HL-60 (cell line): ENCODE results near the gene TXNDC12.
A peak's percentile ranks its signal among the peaks of the same experiment; 100 is the strongest.

Experiments used
- DNase-seq, 2 experiments: peaks; one replicate each; pipeline ENCODE4 v3.0.0-alpha.2; 2010 to 2020; ENCODE audit warnings: low read depth in 1 of 2, low spot score in 1 of 2
- H3K27ac ChIP-seq: fragments of 250-450 bp; sonication (Bioruptor Pico); replicated peaks from 2 replicates; pipeline ENCODE4 v1.5.1; 2020; ENCODE audit warnings: mild to moderate bottlenecking, moderate library complexity
- H3K27me3 ChIP-seq: fragments of 250-450 bp; sonication (Bioruptor Pico); 2 replicates; pipeline ENCODE4 v1.5.1; 2021; ENCODE audit warnings: mild to moderate bottlenecking, moderate library complexity; ENCODE audit not compliant: insufficient read depth, poor library complexity, severe bottlenecking
- H3K4me3 ChIP-seq: replicated peaks from 2 replicates; pipeline ENCODE4 v1.5.1; 2011; ENCODE audit warnings: mild to moderate bottlenecking, control low read depth, low read length; ENCODE audit not compliant: insufficient read depth
- CTCF ChIP-seq: IDR thresholded peaks from one replicate; pipeline ENCODE4 v1.5.1; 2011; ENCODE audit warnings: low read length, control low read depth, inconsistent platforms; ENCODE audit not compliant: insufficient read depth
- GABPA ChIP-seq: IDR thresholded peaks from 2 replicates; pipeline ENCODE4 v1.6.1; 2012; ENCODE audit warnings: low read depth
- POLR2AphosphoS5 ChIP-seq: IDR thresholded peaks from 2 replicates; pipeline ENCODE4 v1.6.1; 2012; ENCODE audit warnings: low read depth
- SPI1 ChIP-seq: IDR thresholded peaks from 2 replicates; pipeline ENCODE4 v1.6.1; 2012; ENCODE audit warnings: low read depth, mild to moderate bottlenecking, borderline replicate concordance
- TF ChIP-seq, protein P1 (sequence below): IDR thresholded peaks from 2 replicates; pipeline ENCODE4 v1.6.1; 2012; ENCODE audit warnings: low read depth; ENCODE audit not compliant: insufficient replicate concordance

Gene TXNDC12

DNA sequence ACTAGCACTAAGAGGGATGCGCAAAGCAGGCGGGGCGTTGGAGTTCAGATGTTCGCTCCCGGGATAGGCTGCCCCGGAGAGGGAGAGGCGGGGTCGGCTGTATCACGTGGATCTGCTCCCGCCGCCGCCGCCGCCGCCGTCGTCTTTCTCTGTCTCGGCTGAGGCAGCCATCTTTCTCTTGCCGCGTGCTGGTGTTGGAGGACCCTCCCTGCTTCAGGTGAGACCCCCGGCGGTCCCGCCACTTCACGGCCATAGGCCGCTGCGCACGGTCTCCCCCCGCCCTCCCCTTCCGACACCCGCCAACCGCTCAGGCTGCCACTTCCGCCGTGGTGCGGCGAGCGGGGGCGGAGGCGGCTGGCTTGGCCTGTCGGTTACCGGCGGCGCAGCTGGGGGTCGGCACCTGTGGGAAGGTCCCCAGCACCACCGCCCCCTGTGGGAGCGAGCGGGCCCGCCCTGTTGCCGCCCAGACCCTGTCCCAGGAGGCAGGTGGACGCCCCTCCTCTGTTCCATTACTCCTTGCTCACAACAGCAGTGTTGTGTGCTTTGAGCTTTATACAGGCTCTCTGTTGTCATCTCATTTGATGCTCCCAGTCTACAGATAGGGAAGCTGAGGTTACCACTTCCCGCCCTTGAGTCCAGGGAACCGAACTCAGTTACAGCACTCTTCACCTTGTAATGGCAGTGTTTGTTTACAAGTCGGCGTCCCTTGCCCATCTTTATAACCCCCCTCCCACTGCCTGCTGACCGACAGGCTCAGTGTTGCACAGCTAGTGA, 1.4 kb upstream of the TXNDC12 start, which contains the start of gene BTF3L4:
Gene BTF3L4, plus strand, starts transcription at position 133 of the 774 bp plus-strand sequence. CDS start 3,553 bp downstream, outside the sequence.
- H3K27me3 ChIP-seq, result no peaks in the 10 kb centered on the region
- H3K4me3 ChIP-seq, result peak within 1 kb of the TSS; percentile 87
- TF ChIP-seq CTCF, result no peak
- TF ChIP-seq GABPA, result no peak
- TF ChIP-seq, protein P1, sequence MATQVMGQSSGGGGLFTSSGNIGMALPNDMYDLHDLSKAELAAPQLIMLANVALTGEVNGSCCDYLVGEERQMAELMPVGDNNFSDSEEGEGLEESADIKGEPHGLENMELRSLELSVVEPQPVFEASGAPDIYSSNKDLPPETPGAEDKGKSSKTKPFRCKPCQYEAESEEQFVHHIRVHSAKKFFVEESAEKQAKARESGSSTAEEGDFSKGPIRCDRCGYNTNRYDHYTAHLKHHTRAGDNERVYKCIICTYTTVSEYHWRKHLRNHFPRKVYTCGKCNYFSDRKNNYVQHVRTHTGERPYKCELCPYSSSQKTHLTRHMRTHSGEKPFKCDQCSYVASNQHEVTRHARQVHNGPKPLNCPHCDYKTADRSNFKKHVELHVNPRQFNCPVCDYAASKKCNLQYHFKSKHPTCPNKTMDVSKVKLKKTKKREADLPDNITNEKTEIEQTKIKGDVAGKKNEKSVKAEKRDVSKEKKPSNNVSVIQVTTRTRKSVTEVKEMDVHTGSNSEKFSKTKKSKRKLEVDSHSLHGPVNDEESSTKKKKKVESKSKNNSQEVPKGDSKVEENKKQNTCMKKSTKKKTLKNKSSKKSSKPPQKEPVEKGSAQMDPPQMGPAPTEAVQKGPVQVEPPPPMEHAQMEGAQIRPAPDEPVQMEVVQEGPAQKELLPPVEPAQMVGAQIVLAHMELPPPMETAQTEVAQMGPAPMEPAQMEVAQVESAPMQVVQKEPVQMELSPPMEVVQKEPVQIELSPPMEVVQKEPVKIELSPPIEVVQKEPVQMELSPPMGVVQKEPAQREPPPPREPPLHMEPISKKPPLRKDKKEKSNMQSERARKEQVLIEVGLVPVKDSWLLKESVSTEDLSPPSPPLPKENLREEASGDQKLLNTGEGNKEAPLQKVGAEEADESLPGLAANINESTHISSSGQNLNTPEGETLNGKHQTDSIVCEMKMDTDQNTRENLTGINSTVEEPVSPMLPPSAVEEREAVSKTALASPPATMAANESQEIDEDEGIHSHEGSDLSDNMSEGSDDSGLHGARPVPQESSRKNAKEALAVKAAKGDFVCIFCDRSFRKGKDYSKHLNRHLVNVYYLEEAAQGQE, result no peak
- TF ChIP-seq POLR2AphosphoS5, result peak; percentile 86
- TF ChIP-seq SPI1, result peak; percentile 23; the same call in 1 of the 2 replicates
- peak; percentile 89 to 98 for DNase-seq
- peak within 1 kb of the TSS; percentile 98 for H3K27ac ChIP-seq

GRCh38 chr1:52055866-52056162, 823 bp upstream of the TXNDC12 start:
- Histone ChIP-seq H3K27ac (peak overlapping the region; percentile 98), H3K4me3 (peak overlapping the region; percentile 87), H3K27me3 (no peaks in the 10 kb centered on the region)
- DNase-seq, result no peak
- no peak for TF ChIP-seq CTCF
- no peak for TF ChIP-seq GABPA
- TF ChIP-seq POLR2AphosphoS5, result no peak
- TF ChIP-seq, protein P1, result no peak
- TF ChIP-seq SPI1, result no peak

DNA sequence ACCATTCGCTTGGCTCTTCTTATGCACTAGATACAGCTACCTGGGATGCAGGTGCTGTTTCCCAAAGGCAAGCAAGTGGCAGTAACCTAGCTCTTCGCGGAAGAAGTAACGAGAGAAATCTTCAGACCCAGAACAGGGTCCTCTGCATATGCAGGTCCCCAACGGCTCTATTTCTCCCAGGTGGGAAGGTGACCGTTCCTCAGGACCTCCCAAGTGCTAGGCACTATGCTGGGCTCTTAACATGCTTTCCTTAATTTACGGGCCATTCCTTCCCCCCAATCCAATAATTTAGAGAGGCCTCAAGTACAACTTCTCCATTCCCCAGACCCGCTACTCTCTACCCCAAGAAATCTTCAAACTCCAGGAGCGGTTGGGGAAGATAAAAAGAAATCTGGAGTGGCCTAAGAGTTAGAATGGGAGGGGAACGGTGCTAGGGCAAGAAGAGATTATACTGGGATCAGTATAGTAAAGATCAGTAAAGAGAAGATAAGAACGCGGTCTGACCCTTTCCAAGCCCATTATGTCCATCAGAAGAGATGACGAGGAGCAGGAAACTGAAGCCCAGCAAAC, 410 bp downstream of the TXNDC12 start:
- no peak for DNase-seq
- Histone ChIP-seq H3K27ac (peak overlapping the region; percentile 98), H3K27me3 (no peaks in the 10 kb centered on the region), H3K4me3 (peak overlapping the region; percentile 87)
- TF ChIP-seq SPI1 (no peak), GABPA (no peak), CTCF (no peak)
- TF ChIP-seq, protein P1, result no peak
